VCaP (cell line): Measurements from ENCODE around the gene ZNF805.
"Not testable (repeated sequence)": the region's sequence is repeated elsewhere in the genome, so short reads cannot be mapped to it uniquely, and the experiment has no call there.

Experiments
- H3K27ac ChIP-seq: fragments of 450-650 bp; 2 replicates; pipeline ENCODE4 v1.5.1; 2017
- CTCF ChIP-seq: fragments of 450-650 bp; conservative IDR thresholded peaks from 2 replicates; pipeline ENCODE4 v1.5.1; 2017; ENCODE audit warnings: mild to moderate bottlenecking, moderate library complexity

Gene ZNF805

GRCh38 chr19:57240311-57241090, at the start of gene ZNF805:
TSS of gene ZNF805 (plus strand) at chr19:57240632. CDS start at chr19:57240892, 260 bp downstream.
- TF ChIP-seq CTCF: no peak
- H3K27ac ChIP-seq: peak within 1 kb of the TSS; percentile 91

- no peak for TF ChIP-seq CTCF
- H3K27ac ChIP-seq: peak within 1 kb of the TSS; percentile 94
Measured at GRCh38 chr19:57191141-57192076, 49.0 kb upstream of the ZNF805 start, which contains the start of gene ZNF264. TSS of gene ZNF264 (plus strand) at chr19:57191500. CDS start at chr19:57191914, 414 bp downstream.

GRCh38 chr19:57192077-57192420, 48.4 kb upstream of the ZNF805 start:
- H3K27ac ChIP-seq: peak overlapping the region; percentile 94
- TF ChIP-seq CTCF: no peak

GRCh38 chr19:57192993-57193392, 47.4 kb upstream of the ZNF805 start:
- TF ChIP-seq CTCF: no peak
- peak overlapping the region; percentile 94; the same call in 1 of the 2 replicates for H3K27ac ChIP-seq

GRCh38 chr19:57197874-57198273, 42.6 kb upstream of the ZNF805 start:
- H3K27ac ChIP-seq: not testable (repeated sequence)

- H3K27ac ChIP-seq: no peak overlapping the region
- TF ChIP-seq CTCF: no peak
Measured at GRCh38 chr19:57202160-57202559, 38.3 kb upstream of the ZNF805 start.

GRCh38 chr19:57210381-57210780, 30.1 kb upstream of the ZNF805 start:
- TF ChIP-seq CTCF: no peak
- no peak overlapping the region for H3K27ac ChIP-seq
